ENCODE results near the gene RNF207. TPM values are rescaled to one million over a fixed set of nuclear protein-coding genes. Genes with fewer than 3 reads are reported as not detected.

The RNF207 gene
- total and polyA plus RNA-seq, 2 of the 13 experiments (the other 11 are each of a cell fraction or from before 2014, with no cell fraction given): 9.8 to 15.9 TPM

DNA sequence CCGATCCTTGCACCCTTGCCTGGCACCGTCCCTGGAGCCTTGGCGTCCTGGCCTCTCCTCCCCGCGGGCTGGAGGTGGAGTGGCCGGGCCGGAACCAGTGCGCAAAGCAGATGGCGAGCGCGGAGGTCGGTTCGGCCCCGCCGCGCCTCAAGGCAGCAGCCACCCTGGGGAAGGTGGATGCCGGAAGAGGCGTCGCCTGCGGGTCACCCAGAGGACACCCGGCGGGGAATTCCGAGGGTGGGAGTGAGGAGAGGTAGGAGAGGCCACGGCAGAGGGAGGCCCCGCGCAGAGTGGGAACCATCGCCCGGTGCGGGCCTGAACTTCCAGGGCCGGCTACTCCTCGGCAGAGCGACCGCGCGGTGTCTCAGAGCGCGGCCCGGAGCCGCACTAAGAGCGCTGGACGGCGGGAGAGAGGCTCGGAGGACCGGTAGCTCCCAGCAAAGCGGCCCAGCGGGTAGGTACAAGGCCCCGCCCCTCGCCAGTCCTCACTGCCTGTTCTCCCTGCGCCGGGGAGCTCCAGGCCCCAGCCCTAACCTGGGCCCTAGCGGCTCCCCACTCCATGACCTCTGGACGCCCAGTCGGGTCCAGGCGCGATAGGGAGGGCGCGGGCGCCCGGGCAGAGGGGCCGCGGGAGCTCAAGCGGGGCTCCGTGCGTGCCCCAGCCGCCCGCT, at the start of gene RNF207 (continued):
- TF ChIP-seq ZNF768 (CRISPR knock-in tag; IDR thresholded peaks at IDR 0.05): peak; percentile 50
- TF ChIP-seq JDP2 (CRISPR knock-in tag; IDR thresholded peaks at IDR 0.05; ENCODE audit: borderline replicate concordance): no peak
- TF ChIP-seq, protein P1, sequence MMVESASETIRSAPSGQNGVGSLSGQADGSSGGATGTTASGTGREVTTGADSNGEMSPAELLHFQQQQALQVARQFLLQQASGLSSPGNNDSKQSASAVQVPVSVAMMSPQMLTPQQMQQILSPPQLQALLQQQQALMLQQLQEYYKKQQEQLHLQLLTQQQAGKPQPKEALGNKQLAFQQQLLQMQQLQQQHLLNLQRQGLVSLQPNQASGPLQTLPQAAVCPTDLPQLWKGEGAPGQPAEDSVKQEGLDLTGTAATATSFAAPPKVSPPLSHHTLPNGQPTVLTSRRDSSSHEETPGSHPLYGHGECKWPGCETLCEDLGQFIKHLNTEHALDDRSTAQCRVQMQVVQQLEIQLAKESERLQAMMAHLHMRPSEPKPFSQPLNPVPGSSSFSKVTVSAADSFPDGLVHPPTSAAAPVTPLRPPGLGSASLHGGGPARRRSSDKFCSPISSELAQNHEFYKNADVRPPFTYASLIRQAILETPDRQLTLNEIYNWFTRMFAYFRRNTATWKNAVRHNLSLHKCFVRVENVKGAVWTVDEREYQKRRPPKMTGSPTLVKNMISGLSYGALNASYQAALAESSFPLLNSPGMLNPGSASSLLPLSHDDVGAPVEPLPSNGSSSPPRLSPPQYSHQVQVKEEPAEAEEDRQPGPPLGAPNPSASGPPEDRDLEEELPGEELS (CRISPR knock-in tag; IDR thresholded peaks at IDR 0.05): peak; percentile 36
- TF ChIP-seq ZNF205 (CRISPR knock-in tag; IDR thresholded peaks at IDR 0.05): 0 out of 2 replicates have a peak, but pooled peaks have one; percentile 8
- TF ChIP-seq, protein P2, sequence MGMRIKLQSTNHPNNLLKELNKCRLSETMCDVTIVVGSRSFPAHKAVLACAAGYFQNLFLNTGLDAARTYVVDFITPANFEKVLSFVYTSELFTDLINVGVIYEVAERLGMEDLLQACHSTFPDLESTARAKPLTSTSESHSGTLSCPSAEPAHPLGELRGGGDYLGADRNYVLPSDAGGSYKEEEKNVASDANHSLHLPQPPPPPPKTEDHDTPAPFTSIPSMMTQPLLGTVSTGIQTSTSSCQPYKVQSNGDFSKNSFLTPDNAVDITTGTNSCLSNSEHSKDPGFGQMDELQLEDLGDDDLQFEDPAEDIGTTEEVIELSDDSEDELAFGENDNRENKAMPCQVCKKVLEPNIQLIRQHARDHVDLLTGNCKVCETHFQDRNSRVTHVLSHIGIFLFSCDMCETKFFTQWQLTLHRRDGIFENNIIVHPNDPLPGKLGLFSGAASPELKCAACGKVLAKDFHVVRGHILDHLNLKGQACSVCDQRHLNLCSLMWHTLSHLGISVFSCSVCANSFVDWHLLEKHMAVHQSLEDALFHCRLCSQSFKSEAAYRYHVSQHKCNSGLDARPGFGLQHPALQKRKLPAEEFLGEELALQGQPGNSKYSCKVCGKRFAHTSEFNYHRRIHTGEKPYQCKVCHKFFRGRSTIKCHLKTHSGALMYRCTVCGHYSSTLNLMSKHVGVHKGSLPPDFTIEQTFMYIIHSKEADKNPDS (CRISPR knock-in tag; IDR thresholded peaks at IDR 0.05): peak; percentile 43; the same call in 1 of the 2 replicates
- peak; percentile 94 for TF ChIP-seq ZFY (CRISPR knock-in tag; IDR thresholded peaks at IDR 0.05)
- TF ChIP-seq, protein P3, sequence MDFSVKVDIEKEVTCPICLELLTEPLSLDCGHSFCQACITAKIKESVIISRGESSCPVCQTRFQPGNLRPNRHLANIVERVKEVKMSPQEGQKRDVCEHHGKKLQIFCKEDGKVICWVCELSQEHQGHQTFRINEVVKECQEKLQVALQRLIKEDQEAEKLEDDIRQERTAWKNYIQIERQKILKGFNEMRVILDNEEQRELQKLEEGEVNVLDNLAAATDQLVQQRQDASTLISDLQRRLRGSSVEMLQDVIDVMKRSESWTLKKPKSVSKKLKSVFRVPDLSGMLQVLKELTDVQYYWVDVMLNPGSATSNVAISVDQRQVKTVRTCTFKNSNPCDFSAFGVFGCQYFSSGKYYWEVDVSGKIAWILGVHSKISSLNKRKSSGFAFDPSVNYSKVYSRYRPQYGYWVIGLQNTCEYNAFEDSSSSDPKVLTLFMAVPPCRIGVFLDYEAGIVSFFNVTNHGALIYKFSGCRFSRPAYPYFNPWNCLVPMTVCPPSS (IDR thresholded peaks at IDR 0.05): no peak
- no peak for TF ChIP-seq ZNF572 (CRISPR knock-in tag; IDR thresholded peaks at IDR 0.05)
- TF ChIP-seq, protein P4, sequence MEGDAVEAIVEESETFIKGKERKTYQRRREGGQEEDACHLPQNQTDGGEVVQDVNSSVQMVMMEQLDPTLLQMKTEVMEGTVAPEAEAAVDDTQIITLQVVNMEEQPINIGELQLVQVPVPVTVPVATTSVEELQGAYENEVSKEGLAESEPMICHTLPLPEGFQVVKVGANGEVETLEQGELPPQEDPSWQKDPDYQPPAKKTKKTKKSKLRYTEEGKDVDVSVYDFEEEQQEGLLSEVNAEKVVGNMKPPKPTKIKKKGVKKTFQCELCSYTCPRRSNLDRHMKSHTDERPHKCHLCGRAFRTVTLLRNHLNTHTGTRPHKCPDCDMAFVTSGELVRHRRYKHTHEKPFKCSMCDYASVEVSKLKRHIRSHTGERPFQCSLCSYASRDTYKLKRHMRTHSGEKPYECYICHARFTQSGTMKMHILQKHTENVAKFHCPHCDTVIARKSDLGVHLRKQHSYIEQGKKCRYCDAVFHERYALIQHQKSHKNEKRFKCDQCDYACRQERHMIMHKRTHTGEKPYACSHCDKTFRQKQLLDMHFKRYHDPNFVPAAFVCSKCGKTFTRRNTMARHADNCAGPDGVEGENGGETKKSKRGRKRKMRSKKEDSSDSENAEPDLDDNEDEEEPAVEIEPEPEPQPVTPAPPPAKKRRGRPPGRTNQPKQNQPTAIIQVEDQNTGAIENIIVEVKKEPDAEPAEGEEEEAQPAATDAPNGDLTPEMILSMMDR (CRISPR knock-in tag; IDR thresholded peaks at IDR 0.05): peak; percentile 14; the same call in 1 of the 2 replicates
- TF ChIP-seq FOXK2 (IDR thresholded peaks at IDR 0.05): no peak
- no peak; the same call in 1 of the 2 replicates for TF ChIP-seq NR2F2 (IDR thresholded peaks at IDR 0.05; ENCODE audit: borderline replicate concordance, low read depth)
- TF ChIP-seq, protein P5, sequence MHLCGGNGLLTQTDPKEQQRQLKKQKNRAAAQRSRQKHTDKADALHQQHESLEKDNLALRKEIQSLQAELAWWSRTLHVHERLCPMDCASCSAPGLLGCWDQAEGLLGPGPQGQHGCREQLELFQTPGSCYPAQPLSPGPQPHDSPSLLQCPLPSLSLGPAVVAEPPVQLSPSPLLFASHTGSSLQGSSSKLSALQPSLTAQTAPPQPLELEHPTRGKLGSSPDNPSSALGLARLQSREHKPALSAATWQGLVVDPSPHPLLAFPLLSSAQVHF (CRISPR knock-in tag; IDR thresholded peaks at IDR 0.05): no peak; the same call in 1 of the 2 replicates
- TF ChIP-seq POLR2G (IDR thresholded peaks at IDR 0.05; ENCODE audit: low read depth, low read length): peak; percentile 92
- no peak for TF ChIP-seq PRPF4 (IDR thresholded peaks at IDR 0.05; ENCODE audit: low read depth, low read length, poor library complexity, severe bottlenecking)
- TF ChIP-seq, protein P6, sequence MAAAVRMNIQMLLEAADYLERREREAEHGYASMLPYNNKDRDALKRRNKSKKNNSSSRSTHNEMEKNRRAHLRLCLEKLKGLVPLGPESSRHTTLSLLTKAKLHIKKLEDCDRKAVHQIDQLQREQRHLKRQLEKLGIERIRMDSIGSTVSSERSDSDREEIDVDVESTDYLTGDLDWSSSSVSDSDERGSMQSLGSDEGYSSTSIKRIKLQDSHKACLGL (CRISPR knock-in tag; IDR thresholded peaks at IDR 0.05): peak; percentile 87
- TF ChIP-seq ZNF282 (IDR thresholded peaks at IDR 0.05; ENCODE audit: partially characterized antibody): no peak
- no peak for TF ChIP-seq NONO (IDR thresholded peaks at IDR 0.05)
- TF ChIP-seq NONO (CRISPR knock-in tag; conservative IDR thresholded peaks at IDR 0.05): peak; percentile 62; the same call in 1 of the 2 replicates
- peak; percentile 94 for TF ChIP-seq ZFX (CRISPR knock-in tag; IDR thresholded peaks at IDR 0.05; ENCODE audit: low read depth)
- no peak for TF ChIP-seq NFYC (CRISPR knock-in tag; IDR thresholded peaks at IDR 0.05)
- TF ChIP-seq, protein P7, sequence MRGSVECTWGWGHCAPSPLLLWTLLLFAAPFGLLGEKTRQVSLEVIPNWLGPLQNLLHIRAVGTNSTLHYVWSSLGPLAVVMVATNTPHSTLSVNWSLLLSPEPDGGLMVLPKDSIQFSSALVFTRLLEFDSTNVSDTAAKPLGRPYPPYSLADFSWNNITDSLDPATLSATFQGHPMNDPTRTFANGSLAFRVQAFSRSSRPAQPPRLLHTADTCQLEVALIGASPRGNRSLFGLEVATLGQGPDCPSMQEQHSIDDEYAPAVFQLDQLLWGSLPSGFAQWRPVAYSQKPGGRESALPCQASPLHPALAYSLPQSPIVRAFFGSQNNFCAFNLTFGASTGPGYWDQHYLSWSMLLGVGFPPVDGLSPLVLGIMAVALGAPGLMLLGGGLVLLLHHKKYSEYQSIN (CRISPR knock-in tag; IDR thresholded peaks at IDR 0.05; ENCODE audit: borderline replicate concordance): no peak
